SU-DHL-6 (cell line): Measurements from ENCODE around the gene CACNA2D4.

ENCODE experiments used
- H2AFZ ChIP-seq: fragments of 200-600 bp; sonication (generic); 2 replicates; pipeline ENCODE4 v1.6.1; 2014; ENCODE audit warnings: low read depth, mild to moderate bottlenecking, moderate library complexity, mixed read lengths, antibody characterized with exemption, low read length; ENCODE audit not compliant: severe bottlenecking
- H3F3A ChIP-seq: fragments of 200-600 bp; shearing (Covaris generic); 2 replicates; pipeline ENCODE4 v1.6.0; 2016; ENCODE audit warnings: antibody characterized with exemption, mild to moderate bottlenecking; ENCODE audit not compliant: insufficient read depth
- H3K27ac ChIP-seq: fragments of 200-600 bp; sonication (generic); 2 replicates; pipeline ENCODE4 v1.5.1; 2016; ENCODE audit warnings: low read depth, mild to moderate bottlenecking, low read length, moderate library complexity, mixed read lengths
- H3K27me3 ChIP-seq: fragments of 200-600 bp; sonication (generic), shearing (Covaris generic); 2 replicates; pipeline ENCODE4 v1.6.0; 2014; ENCODE audit warnings: mild to moderate bottlenecking, low read length
- H3K36me3 ChIP-seq: fragments of 200-600 bp; sonication (generic); 2 replicates; pipeline ENCODE4 v1.6.1; 2014; ENCODE audit warnings: mild to moderate bottlenecking, low read length, mixed read lengths
- H3K4me2 ChIP-seq: fragments of 300-600, 200-600 bp; shearing (Covaris generic), sonication (generic); 2 replicates; pipeline ENCODE4 v1.6.0; 2014; ENCODE audit warnings: low read length, low read depth, mild to moderate bottlenecking; ENCODE audit not compliant: poor library complexity, severe bottlenecking
- H3K4me3 ChIP-seq: fragments of 200-600 bp; sonication (generic); 2 replicates; pipeline ENCODE4 v1.5.1; 2014; ENCODE audit warnings: antibody characterized with exemption, low read length, mild to moderate bottlenecking, mixed read lengths; ENCODE audit not compliant: insufficient read depth, poor library complexity, severe bottlenecking
- H3K79me2 ChIP-seq: fragments of 200-600 bp; sonication (generic); 2 replicates; pipeline ENCODE4 v1.6.1; 2014; ENCODE audit warnings: mild to moderate bottlenecking, low read length, moderate library complexity; ENCODE audit not compliant: insufficient read depth
- H3K9ac ChIP-seq: fragments of 200-600 bp; sonication (generic); 2 replicates; pipeline ENCODE4 v1.7.0; 2014; ENCODE audit warnings: mild to moderate bottlenecking, low read length
- H3K9me2 ChIP-seq: fragments of 200-600 bp; sonication (generic); replicated peaks from 2 replicates; pipeline ENCODE4 v1.6.1; 2014; ENCODE audit warnings: low read length; ENCODE audit not compliant: insufficient read depth
- H3K9me3 ChIP-seq: fragments of 200-600 bp; sonication (generic); 2 replicates; pipeline ENCODE4 v1.6.1; 2014; ENCODE audit warnings: low read length, mixed read lengths; ENCODE audit not compliant: insufficient read depth
- H4K20me1 ChIP-seq: fragments of 200-600 bp; sonication (generic); 2 replicates; pipeline ENCODE4 v1.6.1; 2014; ENCODE audit warnings: low read depth, mild to moderate bottlenecking, antibody characterized with exemption, low read length, moderate library complexity, mixed read lengths
- EZH2phosphoT487 ChIP-seq: fragments of 200-600 bp; sonication (generic), shearing (Covaris generic); conservative IDR thresholded peaks from 2 replicates; pipeline ENCODE4 v1.6.1; 2018; ENCODE audit warnings: mild to moderate bottlenecking, antibody characterized with exemption, low read length, moderate library complexity, mixed read lengths
- TF ChIP-seq, protein P1 (sequence below): fragments of 200-600 bp; sonication (generic); IDR thresholded peaks from one replicate; pipeline ENCODE4 v1.5.1; 2017; ENCODE audit warnings: antibody characterized with exemption, mild to moderate bottlenecking, low read length, moderate library complexity; ENCODE audit not compliant: insufficient read depth, poor library complexity, severe bottlenecking

Gene CACNA2D4

DNA sequence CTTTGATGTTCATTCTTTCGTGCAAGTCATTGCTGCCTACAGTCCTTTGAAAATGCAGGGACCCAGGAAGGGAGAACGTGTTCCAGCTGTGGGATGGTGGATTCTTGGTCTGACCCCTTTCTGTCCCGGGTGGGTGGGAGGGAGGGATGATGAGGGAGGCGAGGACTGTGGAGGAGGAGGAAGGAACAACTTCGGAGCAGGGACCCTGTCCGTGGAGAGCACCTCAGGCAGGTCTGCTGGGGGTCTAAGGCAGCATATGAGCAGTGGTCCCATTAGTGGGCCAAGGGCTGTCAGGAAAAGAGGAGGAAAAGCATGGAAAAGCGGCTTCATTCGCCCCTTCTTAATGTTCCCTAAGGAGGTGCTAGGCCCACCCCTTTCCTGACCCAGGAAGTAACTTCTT is 36.0 kb downstream of the CACNA2D4 start:
- no peaks in the 10 kb centered on the region for H3K79me2 ChIP-seq
- no peaks in the 10 kb centered on the region for H3K9me2 ChIP-seq
- no peaks in the 10 kb centered on the region for H3K36me3 ChIP-seq
- H2AFZ ChIP-seq = no peak overlapping the region
- no peak overlapping the region for H3K9ac ChIP-seq
- no peaks in the 10 kb centered on the region for H3K27me3 ChIP-seq
- no peak overlapping the region for H3K4me3 ChIP-seq
- H3K9me3 ChIP-seq = no peaks in the 10 kb centered on the region
- H3K4me2 ChIP-seq = no peak overlapping the region
- H3F3A ChIP-seq = no peaks in the 10 kb centered on the region
- no peaks in the 10 kb centered on the region for H4K20me1 ChIP-seq
- no peak overlapping the region for H3K27ac ChIP-seq
- no peak for TF ChIP-seq EZH2phosphoT487
- TF ChIP-seq, protein P1, sequence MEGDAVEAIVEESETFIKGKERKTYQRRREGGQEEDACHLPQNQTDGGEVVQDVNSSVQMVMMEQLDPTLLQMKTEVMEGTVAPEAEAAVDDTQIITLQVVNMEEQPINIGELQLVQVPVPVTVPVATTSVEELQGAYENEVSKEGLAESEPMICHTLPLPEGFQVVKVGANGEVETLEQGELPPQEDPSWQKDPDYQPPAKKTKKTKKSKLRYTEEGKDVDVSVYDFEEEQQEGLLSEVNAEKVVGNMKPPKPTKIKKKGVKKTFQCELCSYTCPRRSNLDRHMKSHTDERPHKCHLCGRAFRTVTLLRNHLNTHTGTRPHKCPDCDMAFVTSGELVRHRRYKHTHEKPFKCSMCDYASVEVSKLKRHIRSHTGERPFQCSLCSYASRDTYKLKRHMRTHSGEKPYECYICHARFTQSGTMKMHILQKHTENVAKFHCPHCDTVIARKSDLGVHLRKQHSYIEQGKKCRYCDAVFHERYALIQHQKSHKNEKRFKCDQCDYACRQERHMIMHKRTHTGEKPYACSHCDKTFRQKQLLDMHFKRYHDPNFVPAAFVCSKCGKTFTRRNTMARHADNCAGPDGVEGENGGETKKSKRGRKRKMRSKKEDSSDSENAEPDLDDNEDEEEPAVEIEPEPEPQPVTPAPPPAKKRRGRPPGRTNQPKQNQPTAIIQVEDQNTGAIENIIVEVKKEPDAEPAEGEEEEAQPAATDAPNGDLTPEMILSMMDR = no peak

DNA sequence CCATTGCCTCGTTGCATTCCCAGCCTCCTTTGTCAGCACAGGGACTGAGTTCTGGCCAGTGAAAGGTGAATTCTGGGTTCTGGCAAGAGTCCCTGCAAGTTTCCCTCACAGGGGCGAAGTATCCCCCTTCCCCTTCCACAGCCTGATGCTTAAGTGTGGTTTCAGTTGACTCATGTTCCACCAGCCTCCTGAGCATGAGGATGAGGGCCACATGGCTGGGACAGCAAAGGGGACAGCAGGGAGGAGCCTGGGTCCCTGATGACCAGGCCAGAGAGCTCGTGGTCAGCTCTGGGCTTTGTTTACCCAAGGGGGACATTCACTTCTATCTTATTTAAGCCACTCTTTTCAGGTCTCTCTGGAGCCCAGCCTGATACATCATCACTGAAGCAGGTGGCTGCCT is 36.5 kb downstream of the CACNA2D4 start:
- no peaks in the 10 kb centered on the region for H3F3A ChIP-seq
- no peak overlapping the region for H3K9ac ChIP-seq
- H4K20me1 ChIP-seq = no peaks in the 10 kb centered on the region
- H3K27ac ChIP-seq = no peak overlapping the region
- H3K4me2 ChIP-seq = no peak overlapping the region
- H2AFZ ChIP-seq = no peak overlapping the region
- no peaks in the 10 kb centered on the region for H3K9me3 ChIP-seq
- no peaks in the 10 kb centered on the region for H3K36me3 ChIP-seq
- H3K79me2 ChIP-seq = no peaks in the 10 kb centered on the region
- no peaks in the 10 kb centered on the region for H3K27me3 ChIP-seq
- no peak overlapping the region for H3K4me3 ChIP-seq
- TF ChIP-seq, protein P1 = no peak
- TF ChIP-seq EZH2phosphoT487 = no peak
- no peaks in the 10 kb centered on the region for H3K9me2 ChIP-seq

DNA sequence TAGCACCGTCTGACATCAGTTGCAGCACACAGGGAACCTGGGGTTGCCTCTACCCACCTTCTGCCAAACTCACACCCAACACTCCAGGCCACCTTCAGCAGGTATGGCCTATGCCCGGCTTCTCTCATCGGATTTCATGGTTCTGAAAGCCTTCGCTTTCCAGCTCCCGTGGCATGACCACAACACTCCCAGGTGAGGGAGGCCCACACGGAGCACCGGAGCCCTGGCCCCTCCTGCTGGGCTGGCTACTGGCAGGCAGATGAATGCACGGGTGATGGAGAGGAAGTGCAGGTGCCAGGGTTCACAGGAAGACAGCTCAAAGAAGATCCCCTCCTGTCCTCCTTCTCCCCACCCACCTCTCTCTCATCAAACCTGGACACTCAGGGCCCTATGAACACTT is 37.2 kb downstream of the CACNA2D4 start:
- Histone ChIP-seq H3K9ac (no peak overlapping the region), H3K9me3 (no peaks in the 10 kb centered on the region), H2AFZ (no peak overlapping the region), H3K4me2 (no peak overlapping the region), H3K27ac (no peak overlapping the region), H4K20me1 (no peaks in the 10 kb centered on the region), H3K9me2 (no peaks in the 10 kb centered on the region), H3K79me2 (no peaks in the 10 kb centered on the region), H3K36me3 (no peaks in the 10 kb centered on the region), H3K4me3 (no peak overlapping the region), H3K27me3 (no peaks in the 10 kb centered on the region), H3F3A (no peaks in the 10 kb centered on the region)
- TF ChIP-seq EZH2phosphoT487 = no peak
- TF ChIP-seq, protein P1 = no peak
